MG63 (cell line): ENCODE data around the gene ARHGAP32. TPM values are rescaled to one million over a fixed set of nuclear protein-coding genes. Genes with fewer than 3 reads are reported as not detected.
"Not testable (repeated sequence)": the region's sequence is repeated elsewhere in the genome, so short reads cannot be mapped to it uniquely, and the experiment has no call there.

ENCODE experiments used
- DNase-seq: peaks from one replicate; pipeline ENCODE4 v3.0.0-alpha.2; 2020
- H3K27me3 ChIP-seq: fragments of 250-450 bp; sonication (Bioruptor Pico); 2 replicates; pipeline ENCODE4 v1.5.1; 2020; ENCODE audit warnings: mild to moderate bottlenecking, moderate library complexity
- H3K36me3 ChIP-seq: fragments of 250-450 bp; sonication (Bioruptor Pico); 2 replicates; pipeline ENCODE4 v1.5.1; 2020; ENCODE audit warnings: mild to moderate bottlenecking, moderate library complexity
- H3K4me3 ChIP-seq: fragments of 250-450 bp; sonication (Bioruptor Pico); 2 replicates; pipeline ENCODE4 v1.5.1; 2020; ENCODE audit warnings: mild to moderate bottlenecking, moderate library complexity
- H3K9me3 ChIP-seq: fragments of 250-450 bp; sonication (Bioruptor Pico); 2 replicates; pipeline ENCODE4 v1.5.1; 2020; ENCODE audit warnings: mild to moderate bottlenecking, moderate library complexity
- total RNA-seq: library from RNA; depleted of rRNA; stranded (reverse); fragments of >200 nt; shearing (Covaris generic); gene quantifications from 2 replicates; pipeline ENCODE4 v1.2.3, GENCODE V29; 2014; ENCODE audit warnings: low replicate concordance

ARHGAP32 gene
- total RNA-seq, 1 experiment from 2014 or later = 2.8 TPM

DNA sequence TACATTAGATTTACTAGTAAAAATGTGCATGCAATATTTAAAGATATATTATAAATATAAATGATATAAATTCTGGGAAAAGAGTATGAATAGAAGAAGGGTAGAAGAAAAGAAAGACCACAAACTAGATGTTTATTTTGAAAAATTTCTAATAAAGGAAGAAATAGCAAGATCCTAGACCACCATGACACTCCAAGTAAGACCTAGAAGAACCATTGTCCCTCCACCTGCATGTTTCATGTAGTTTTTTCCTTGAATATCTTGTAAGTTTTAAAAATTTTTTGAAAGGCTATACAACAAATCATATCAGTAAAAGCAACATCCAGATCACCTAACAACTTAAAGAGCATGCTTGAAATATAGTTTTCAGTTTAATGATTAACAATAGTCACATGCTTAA lies 46.8 kb downstream of the ARHGAP32 start:
- no peak for DNase-seq
- Histone ChIP-seq H3K9me3 (peaks cover 3% of the 10 kb centered on the region), H3K36me3 (no peaks in the 10 kb centered on the region), H3K4me3 (no peak overlapping the region), H3K27me3 (no peaks in the 10 kb centered on the region)

DNA sequence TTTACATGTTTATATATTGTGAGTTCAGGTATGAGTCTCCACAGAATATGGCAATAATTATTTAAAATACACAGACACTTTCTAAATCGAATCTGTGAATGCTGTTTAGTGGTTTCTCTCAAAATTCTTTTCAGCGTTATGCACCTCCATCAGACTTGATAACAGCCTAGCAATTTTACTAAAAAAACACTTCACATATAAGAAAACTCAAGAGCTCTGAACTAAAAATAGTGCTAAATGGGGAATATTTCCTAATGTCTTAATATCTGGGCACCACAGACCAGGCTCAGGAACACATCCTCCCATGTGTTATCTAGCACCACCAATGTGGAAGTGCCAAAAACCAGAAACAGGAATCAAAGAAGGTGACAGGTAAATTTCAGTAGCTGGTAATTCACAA lies 47.9 kb downstream of the ARHGAP32 start:
- no peak for DNase-seq
- Histone ChIP-seq H3K36me3 (no peaks in the 10 kb centered on the region), H3K9me3 (no peaks in the 10 kb centered on the region), H3K27me3 (no peaks in the 10 kb centered on the region), H3K4me3 (no peak overlapping the region)

GRCh38 chr11:129143335-129143734 lies 48.8 kb downstream of the ARHGAP32 start:
- H3K4me3 ChIP-seq = no peak overlapping the region
- H3K36me3 ChIP-seq = no peaks in the 10 kb centered on the region
- no peaks in the 10 kb centered on the region for H3K9me3 ChIP-seq
- H3K27me3 ChIP-seq = no peaks in the 10 kb centered on the region
- peak; percentile 99 for DNase-seq

DNA sequence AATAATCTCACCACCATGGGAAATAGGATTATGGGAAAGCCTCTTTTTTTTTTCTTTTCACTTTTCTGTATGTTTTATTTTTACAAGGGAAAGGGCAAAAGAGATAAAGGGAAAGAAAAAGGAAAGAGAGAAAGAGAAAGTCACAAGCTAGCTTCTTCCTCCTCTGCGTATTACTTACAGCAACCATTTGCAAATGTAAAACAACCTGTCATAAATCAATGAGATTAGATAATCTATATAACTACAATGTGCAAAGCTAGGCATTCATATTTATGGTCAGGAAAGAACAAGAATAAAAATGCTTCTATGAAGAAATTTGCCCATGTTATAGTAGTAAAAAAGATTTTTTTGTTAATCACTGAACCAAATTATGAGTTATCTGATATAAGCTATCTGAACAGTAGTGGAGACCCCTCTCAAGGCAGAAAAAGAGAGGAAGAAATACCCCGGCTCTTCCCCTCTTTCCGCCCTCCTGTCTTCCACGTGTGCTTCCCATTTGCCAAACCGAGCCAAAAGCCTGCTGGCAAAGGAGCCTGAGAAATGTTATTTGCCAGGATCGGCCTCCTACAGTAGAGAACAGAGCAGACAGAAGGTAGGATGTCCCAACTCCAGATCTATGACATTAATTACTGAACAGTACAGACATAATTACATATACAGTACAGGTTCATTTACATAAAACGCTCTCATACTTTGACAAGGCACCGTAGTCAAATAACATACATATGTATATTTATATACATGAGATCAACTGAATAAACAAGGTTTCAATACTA lies 50.2 kb downstream of the ARHGAP32 start:
- DNase-seq = peak; percentile 60
- H3K36me3 ChIP-seq = no peaks in the 10 kb centered on the region
- H3K9me3 ChIP-seq = no peaks in the 10 kb centered on the region
- H3K4me3 ChIP-seq = no peak overlapping the region
- no peaks in the 10 kb centered on the region for H3K27me3 ChIP-seq

GRCh38 chr11:129131316-129131715 lies 60.8 kb downstream of the ARHGAP32 start:
- Histone ChIP-seq H3K36me3 (no peaks in the 10 kb centered on the region), H3K4me3 (no peak overlapping the region), H3K27me3 (no peaks in the 10 kb centered on the region), H3K9me3 (no peaks in the 10 kb centered on the region; the same call in 1 of the 2 replicates)
- DNase-seq = no peak

GRCh38 chr11:129128881-129129620 lies 63.1 kb downstream of the ARHGAP32 start:
- not testable (repeated sequence) for H3K4me3 ChIP-seq, DNase-seq, H3K36me3 ChIP-seq, H3K9me3 ChIP-seq, H3K27me3 ChIP-seq

DNA sequence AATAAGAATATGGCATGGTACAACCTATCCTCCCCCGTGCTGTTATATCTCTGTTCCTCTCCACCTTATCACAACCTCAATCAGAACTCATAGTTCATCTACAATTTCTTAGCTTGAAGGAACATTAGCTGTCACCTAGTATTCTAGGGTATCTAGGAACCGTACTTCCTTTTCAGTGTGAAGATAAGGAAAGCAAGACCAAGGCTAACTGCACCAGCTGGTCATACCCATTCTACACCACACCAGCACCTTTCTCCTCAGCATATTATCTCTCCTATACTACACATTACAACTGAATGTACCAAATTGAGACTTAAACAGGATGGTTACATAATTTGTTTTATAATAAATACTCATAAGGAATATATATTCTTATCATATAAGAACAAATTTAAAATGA lies 73.1 kb downstream of the ARHGAP32 start:
- no peaks in the 10 kb centered on the region for H3K9me3 ChIP-seq
- H3K27me3 ChIP-seq = no peaks in the 10 kb centered on the region
- no peaks in the 10 kb centered on the region for H3K36me3 ChIP-seq
- no peak overlapping the region for H3K4me3 ChIP-seq
- DNase-seq = no peak

DNA sequence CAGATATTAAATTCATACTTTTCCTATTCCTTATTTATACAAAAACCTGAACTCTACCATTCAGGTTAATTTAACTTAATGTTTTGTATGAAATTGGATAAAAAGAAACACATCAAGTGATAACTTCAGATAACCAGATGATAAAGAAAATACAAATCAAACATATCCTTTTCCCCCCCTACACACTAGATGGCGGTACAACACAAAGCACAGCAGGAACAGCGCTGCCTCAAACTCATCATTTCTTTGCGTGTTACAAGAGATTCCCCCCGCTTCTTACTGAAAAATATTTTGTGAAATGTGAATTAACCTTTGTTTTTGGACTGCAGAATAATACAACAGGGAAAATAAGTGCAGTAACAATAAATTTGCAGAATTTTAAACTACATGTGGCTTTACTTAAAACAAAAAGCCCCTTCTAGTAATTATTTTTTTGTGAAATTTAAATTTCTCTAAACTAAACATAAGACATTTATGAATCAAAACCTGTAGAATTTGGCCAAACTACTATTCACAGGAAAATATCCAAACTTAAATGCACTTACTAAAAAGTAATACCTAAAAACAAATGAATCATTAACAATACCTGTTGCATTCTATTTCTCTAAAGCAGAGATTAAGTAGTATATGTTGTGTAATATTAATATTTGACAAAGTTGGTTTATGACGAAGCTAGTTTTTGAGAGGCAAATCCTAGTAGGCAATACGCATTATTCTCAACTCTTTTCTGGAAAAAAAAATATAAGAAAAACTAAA lies 74.4 kb downstream of the ARHGAP32 start:
- Histone ChIP-seq H3K36me3 (no peaks in the 10 kb centered on the region), H3K27me3 (no peaks in the 10 kb centered on the region), H3K4me3 (no peak overlapping the region), H3K9me3 (no peaks in the 10 kb centered on the region)
- peak; percentile 13 for DNase-seq

DNA sequence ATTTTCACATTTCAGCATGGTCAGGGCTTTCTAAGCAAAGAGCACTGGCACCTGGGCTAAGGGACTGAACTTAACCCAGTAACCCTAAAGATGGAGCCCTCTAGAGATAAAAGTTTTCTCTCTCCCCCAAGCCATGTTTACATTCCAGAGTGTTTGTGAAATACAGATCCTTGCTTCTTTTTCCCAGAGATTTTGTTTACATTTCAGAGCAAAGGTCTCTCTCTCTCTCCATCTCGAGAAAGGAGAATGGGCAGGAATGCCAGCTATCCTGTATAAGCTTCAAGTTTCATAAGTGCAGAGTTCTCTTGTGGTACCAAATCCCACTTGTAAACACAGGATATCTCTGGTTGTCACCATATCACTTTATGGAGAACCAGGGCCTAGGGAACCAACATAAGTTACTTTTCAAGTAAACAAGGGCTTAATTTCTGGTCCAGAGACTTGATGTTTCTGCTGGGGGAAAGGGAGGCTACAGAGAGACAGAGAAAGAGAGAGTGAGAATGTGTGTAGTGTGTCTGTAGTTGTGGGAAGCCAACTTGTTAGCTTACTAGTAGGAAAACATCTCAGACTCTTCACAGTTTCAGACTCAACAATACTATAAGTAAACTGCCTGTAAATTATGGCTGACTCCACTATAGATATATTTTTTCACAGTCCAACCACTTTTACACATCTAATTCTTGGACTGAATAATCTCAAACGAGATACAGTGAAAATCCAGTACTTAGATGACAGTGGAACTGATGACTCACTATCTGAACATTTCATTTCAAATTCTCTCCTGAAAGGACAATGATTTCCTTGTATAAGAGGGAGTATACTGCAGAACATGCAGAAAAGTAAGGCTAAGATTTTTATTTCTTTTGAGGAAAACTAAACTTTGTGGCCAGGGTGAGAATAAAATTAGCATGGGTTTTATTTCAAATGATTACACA lies 76.2 kb downstream of the ARHGAP32 start:
- H3K4me3 ChIP-seq = no peak overlapping the region
- H3K36me3 ChIP-seq = no peaks in the 10 kb centered on the region
- no peaks in the 10 kb centered on the region for H3K9me3 ChIP-seq
- no peaks in the 10 kb centered on the region for H3K27me3 ChIP-seq
- no peak for DNase-seq

DNA sequence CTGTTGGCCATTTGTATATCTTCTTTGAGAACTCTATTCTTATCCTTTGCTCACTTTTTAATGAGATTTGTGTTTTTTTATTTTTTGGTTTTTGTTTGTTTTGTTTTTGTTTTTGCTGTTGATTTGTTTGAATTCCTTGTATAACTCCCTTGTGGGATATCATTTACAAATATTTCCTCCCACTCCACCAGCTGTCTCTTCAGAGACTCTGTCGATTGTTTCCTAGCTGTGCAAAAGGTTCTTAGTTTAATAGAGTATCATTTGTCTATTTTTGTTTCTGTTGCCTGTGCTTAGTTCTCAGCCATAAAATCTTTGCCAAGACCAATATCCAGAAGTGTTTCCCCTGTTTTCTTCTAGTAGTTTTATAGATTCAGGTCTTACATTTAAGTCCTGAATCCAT lies 82.4 kb downstream of the ARHGAP32 start:
- no peaks in the 10 kb centered on the region for H3K27me3 ChIP-seq
- DNase-seq = no peak

GRCh38 chr11:129106788-129107187 lies 85.3 kb downstream of the ARHGAP32 start:
- H3K36me3 ChIP-seq = no peaks in the 10 kb centered on the region
- peaks cover 13% of the 10 kb centered on the region for H3K9me3 ChIP-seq
- DNase-seq = no peak
- no peaks in the 10 kb centered on the region for H3K27me3 ChIP-seq
- no peak overlapping the region for H3K4me3 ChIP-seq

More for the DNA sequence above, 82.4 kb downstream of the ARHGAP32 start:
- Histone ChIP-seq H3K9me3 (peaks cover 9% of the 10 kb centered on the region), H3K36me3 (no peaks in the 10 kb centered on the region), H3K4me3 (no peak overlapping the region)

GRCh38 chr11:129102756-129103155 lies 89.4 kb downstream of the ARHGAP32 start:
- Histone ChIP-seq H3K4me3 (no peak overlapping the region), H3K27me3 (no peaks in the 10 kb centered on the region), H3K9me3 (peaks cover 15% of the 10 kb centered on the region), H3K36me3 (no peaks in the 10 kb centered on the region)
- DNase-seq = no peak

DNA sequence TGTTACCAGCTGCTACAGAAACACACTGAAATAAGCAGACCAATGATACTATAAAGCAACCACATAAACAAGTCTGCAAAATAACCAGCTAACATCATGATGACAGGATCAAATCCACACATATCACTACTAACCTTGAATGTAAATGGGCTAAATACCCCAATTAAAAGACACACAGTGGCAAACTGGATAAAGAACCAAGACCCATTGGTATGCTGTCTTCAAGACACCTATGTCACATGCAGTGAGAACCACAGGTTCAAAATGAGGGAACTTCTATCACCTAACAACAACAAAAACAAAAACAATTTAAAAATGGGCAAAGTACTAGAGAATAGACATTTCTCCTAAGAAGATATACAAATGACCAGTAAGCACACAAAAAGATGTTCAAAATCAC lies 89.9 kb downstream of the ARHGAP32 start:
- H3K27me3 ChIP-seq = no peaks in the 10 kb centered on the region
- H3K4me3 ChIP-seq = no peak overlapping the region
- H3K36me3 ChIP-seq = no peaks in the 10 kb centered on the region
- peaks cover 18% of the 10 kb centered on the region for H3K9me3 ChIP-seq
- DNase-seq = no peak

GRCh38 chr11:129093283-129093682 lies 98.8 kb downstream of the ARHGAP32 start:
- peaks cover 5% of the 10 kb centered on the region; the same call in 1 of the 2 replicates for H3K9me3 ChIP-seq
- no peaks in the 10 kb centered on the region for H3K36me3 ChIP-seq
- DNase-seq = no peak
- H3K27me3 ChIP-seq = no peaks in the 10 kb centered on the region
- H3K4me3 ChIP-seq = no peak overlapping the region

DNA sequence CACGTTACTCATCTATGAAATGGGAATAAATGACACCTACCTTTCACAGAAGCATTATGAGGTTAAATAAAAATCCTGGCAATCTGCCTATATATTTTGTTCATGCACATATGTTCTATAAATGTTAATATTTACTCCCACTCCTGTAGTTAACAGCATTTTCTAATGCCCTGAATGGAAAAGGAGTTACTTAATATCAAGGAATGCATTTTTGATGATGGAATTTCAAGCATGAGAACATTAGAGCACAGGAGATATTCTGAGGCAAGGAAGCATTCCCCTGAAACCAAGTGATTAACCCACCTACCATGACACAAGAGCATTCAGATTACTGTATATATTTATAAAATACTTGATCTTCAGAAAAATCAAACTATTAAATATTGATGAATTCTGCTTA lies 102.1 kb downstream of the ARHGAP32 start:
- no peak overlapping the region for H3K4me3 ChIP-seq
- no peaks in the 10 kb centered on the region for H3K27me3 ChIP-seq
- H3K9me3 ChIP-seq = no peaks in the 10 kb centered on the region
- no peak for DNase-seq
- H3K36me3 ChIP-seq = no peaks in the 10 kb centered on the region

DNA sequence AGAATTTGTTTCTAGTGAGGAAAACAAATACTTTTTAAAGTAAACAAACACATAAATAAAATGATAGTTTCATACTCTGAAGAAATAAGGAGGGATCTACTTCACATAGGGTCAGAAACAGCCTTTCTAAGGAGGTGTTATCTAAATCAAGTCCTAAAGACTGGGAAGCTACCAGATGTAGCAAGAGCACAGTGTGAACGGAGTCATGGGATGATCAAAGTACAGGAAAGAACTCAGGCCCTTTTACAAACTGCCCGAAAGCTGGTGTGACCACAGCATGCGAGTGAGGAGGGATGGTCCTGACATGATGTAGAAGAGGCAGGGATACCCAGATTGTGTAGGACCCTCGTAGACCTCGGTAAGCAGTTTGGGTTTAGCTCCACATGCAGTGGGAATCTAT lies 102.8 kb downstream of the ARHGAP32 start:
- H3K36me3 ChIP-seq = no peaks in the 10 kb centered on the region
- no peaks in the 10 kb centered on the region for H3K27me3 ChIP-seq
- DNase-seq = no peak
- H3K9me3 ChIP-seq = 0 out of 2 replicates have a peak, but pooled peaks cover 4% of the 10 kb centered on the region
- no peak overlapping the region for H3K4me3 ChIP-seq
